Stomach (tissue), 4 donors: Measurements from ENCODE around the gene MYCBP2.

Experiments
- POLR2AphosphoS5 ChIP-seq, 3 donors: sonication (generic); formaldehyde crosslinking; IDR thresholded peaks; one replicate each; pipeline ENCODE4 v1.6.1; 2016; ENCODE audit warnings: antibody characterized with exemption in 3 of 3
- TF ChIP-seq, protein P1 (sequence below), 7 experiments: fragments of 450-650 bp in 4 of 7; fragments of 200-600 bp in 3 of 7; sonication (generic) in 3 of 7; IDR thresholded peaks; one replicate each; pipeline ENCODE4 v1.5.1; 2016 to 2019; ENCODE audit warnings: antibody characterized with exemption in 7 of 7, control low read depth in 2 of 7, mild to moderate bottlenecking in 1 of 7

GRCh38 chr13:77207943-77208342 is 119.0 kb downstream of the MYCBP2 start:
- TF ChIP-seq, protein P1, sequence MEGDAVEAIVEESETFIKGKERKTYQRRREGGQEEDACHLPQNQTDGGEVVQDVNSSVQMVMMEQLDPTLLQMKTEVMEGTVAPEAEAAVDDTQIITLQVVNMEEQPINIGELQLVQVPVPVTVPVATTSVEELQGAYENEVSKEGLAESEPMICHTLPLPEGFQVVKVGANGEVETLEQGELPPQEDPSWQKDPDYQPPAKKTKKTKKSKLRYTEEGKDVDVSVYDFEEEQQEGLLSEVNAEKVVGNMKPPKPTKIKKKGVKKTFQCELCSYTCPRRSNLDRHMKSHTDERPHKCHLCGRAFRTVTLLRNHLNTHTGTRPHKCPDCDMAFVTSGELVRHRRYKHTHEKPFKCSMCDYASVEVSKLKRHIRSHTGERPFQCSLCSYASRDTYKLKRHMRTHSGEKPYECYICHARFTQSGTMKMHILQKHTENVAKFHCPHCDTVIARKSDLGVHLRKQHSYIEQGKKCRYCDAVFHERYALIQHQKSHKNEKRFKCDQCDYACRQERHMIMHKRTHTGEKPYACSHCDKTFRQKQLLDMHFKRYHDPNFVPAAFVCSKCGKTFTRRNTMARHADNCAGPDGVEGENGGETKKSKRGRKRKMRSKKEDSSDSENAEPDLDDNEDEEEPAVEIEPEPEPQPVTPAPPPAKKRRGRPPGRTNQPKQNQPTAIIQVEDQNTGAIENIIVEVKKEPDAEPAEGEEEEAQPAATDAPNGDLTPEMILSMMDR (IDR thresholded peaks at IDR 0.05), result no peak
- no peak for TF ChIP-seq POLR2AphosphoS5 (IDR thresholded peaks at IDR 0.05)
